ENCODE results near the gene RASL12.
"Not testable (repeated sequence)": the region's sequence is repeated elsewhere in the genome, so short reads cannot be mapped to it uniquely, and the experiment has no call there.

RASL12 gene

GRCh38 chr15:65075607-65076395 is 8.0 kb upstream of the RASL12 start:
- DNase-seq (ENCODE audit: low read depth in 2 of 2), result not testable (repeated sequence)

- not testable (repeated sequence) for DNase-seq (ENCODE audit: low read depth in 2 of 2)
These were observed 7.2 kb upstream of the RASL12 start for GRCh38 chr15:65074946-65075345.

- DNase-seq (ENCODE audit: low read depth in 2 of 2), result no peak
These were observed 4.8 kb upstream of the RASL12 start for GRCh38 chr15:65072617-65073016.

- DNase-seq (ENCODE audit: low read depth in 2 of 2), result no peak
These were observed 4.2 kb upstream of the RASL12 start for GRCh38 chr15:65072027-65072426.

- no peak for DNase-seq (ENCODE audit: low read depth in 2 of 2)
These were observed 3.6 kb upstream of the RASL12 start for GRCh38 chr15:65071381-65071811.

GRCh38 chr15:65069779-65070546 is 2.2 kb upstream of the RASL12 start:
- no peak for DNase-seq (ENCODE audit: low read depth in 2 of 2)

GRCh38 chr15:65069179-65069578 is 1.4 kb upstream of the RASL12 start:
- no peak for DNase-seq (ENCODE audit: low read depth in 2 of 2)

- DNase-seq (ENCODE audit: low read depth in 2 of 2), result no peak
These were observed 605 bp upstream of the RASL12 start for GRCh38 chr15:65068403-65068788.

- DNase-seq (ENCODE audit: low read depth in 2 of 2), result no peak
These were observed 510 bp downstream of the RASL12 start for GRCh38 chr15:65067317-65067644.

GRCh38 chr15:65066635-65067316 is 1.0 kb downstream of the RASL12 start:
- DNase-seq (ENCODE audit: low read depth in 2 of 2), result no peak

GRCh38 chr15:65066001-65066634 is 1.7 kb downstream of the RASL12 start:
- DNase-seq (ENCODE audit: low read depth in 2 of 2), result no peak

GRCh38 chr15:65062726-65063125 is 5.1 kb downstream of the RASL12 start:
- no peak for DNase-seq (ENCODE audit: low read depth in 2 of 2)

GRCh38 chr15:65062061-65062460 is 5.7 kb downstream of the RASL12 start:
- no peak for DNase-seq (ENCODE audit: low read depth in 2 of 2)

GRCh38 chr15:65060641-65061397 is 7.0 kb downstream of the RASL12 start:
- no peak for DNase-seq (ENCODE audit: low read depth in 2 of 2)

- no peak for DNase-seq (ENCODE audit: low read depth in 2 of 2)
These were observed 7.7 kb downstream of the RASL12 start for GRCh38 chr15:65059931-65060596.

GRCh38 chr15:65059369-65059750 is 8.4 kb downstream of the RASL12 start:
- DNase-seq (ENCODE audit: low read depth in 2 of 2), result no peak

GRCh38 chr15:65058394-65059368 is 9.1 kb downstream of the RASL12 start:
- no peak for DNase-seq (ENCODE audit: low read depth in 2 of 2)

- no peak for DNase-seq (ENCODE audit: low read depth in 2 of 2)
These were observed 10.2 kb downstream of the RASL12 start for GRCh38 chr15:65057549-65057940.

- DNase-seq (ENCODE audit: low read depth in 2 of 2), result no peak
These were observed 10.8 kb downstream of the RASL12 start for GRCh38 chr15:65056868-65057548.
